K562 (cell line): ENCODE measurements around the gene ARHGAP12. TPM values are rescaled to one million over a fixed set of nuclear protein-coding genes. Genes with fewer than 3 reads are reported as not detected.
A peak's percentile ranks its signal among the peaks of the same experiment; 100 is the strongest.

Experiments used
- ATAC-seq: fragments of 200-7000 bp; cut with Tn5 transposase; 3 replicates; pipeline ENCODE4 v1.9.1; 2020; ENCODE audit warnings: moderate library complexity
- BruUV-seq: library from RNA; stranded (reverse); fragments of 400-500 nt; replicated peaks from 2 replicates; lab custom pipeline; 2021; lab: Mats Ljungman, UMichigan
- CTCF ChIA-PET: fragments of 300-600 bp; formaldehyde crosslinking; extraction: SDS; loops from one replicate; lab custom pipeline; 2021; ENCODE audit warnings: low intra/inter-chr PET ratio; lab: Yijun Ruan, JAX
- POLR2A ChIA-PET: fragments of 300-600, 350-650 bp; sonication (Branson Sonifier 250); formaldehyde crosslinking; extraction: SDS; loops from one replicate; lab custom pipeline; 2021; ENCODE audit warnings: antibody characterized with exemption, inconsistent platforms; lab: Yijun Ruan, JAX
- DNase-seq, 4 experiments: peaks; one replicate each; pipeline versions ENCODE4 v3.0.0 to v3.0.0-alpha.2; 2011 to 2018; ENCODE audit warnings: low spot score in 3 of 4, mixed read lengths in 3 of 4; ENCODE audit errors: extremely low read depth in 1 of 4
- FAIRE-seq: peaks from 2 replicates; lab custom pipeline; 2011; peaks lifted over from hg19 to GRCh38; lab: Jason Lieb, UNC
- H2AFZ ChIP-seq: 2 replicates; pipeline ENCODE4 v1.6.0; 2011; ENCODE audit warnings: low read depth, low read length, control low read depth, inconsistent platforms
- H3K27ac ChIP-seq: fragments of 200-600 bp; 3 replicates; pipeline ENCODE4 v1.8.0; 2011; ENCODE audit warnings: low read depth, mild to moderate bottlenecking, control low read depth, inconsistent platforms, low read length, moderate library complexity, mixed read lengths; ENCODE audit errors: extremely low read depth
- H3K27me3 ChIP-seq, 2 experiments: fragments of 300-600 bp in 1 of 2; 2 replicates in 1 of 2; 3 replicates in 1 of 2; pipeline versions ENCODE4 v1.6.0 to v1.8.0; 2011; ENCODE audit warnings: inconsistent platforms in 2 of 2, low read length in 2 of 2, mild to moderate bottlenecking in 1 of 2, mixed read lengths in 1 of 2, moderate library complexity in 1 of 2; ENCODE audit not compliant: control insufficient read depth in 2 of 2, insufficient read depth in 2 of 2
- H3K36me3 ChIP-seq: fragments of 300-600 bp; 3 replicates; pipeline ENCODE4 v1.8.0; 2011; ENCODE audit warnings: mild to moderate bottlenecking, low read length, inconsistent platforms; ENCODE audit not compliant: control insufficient read depth, insufficient read depth
- H3K4me1 ChIP-seq, 2 experiments: fragments of 200-600 bp in 1 of 2; replicated peaks in 1 of 2; 2 replicates in 1 of 2; 3 replicates in 1 of 2; pipeline versions ENCODE4 v1.5.1 to v1.8.0; 2011; ENCODE audit warnings: inconsistent platforms in 2 of 2, low read length in 2 of 2, mild to moderate bottlenecking in 1 of 2, mixed read lengths in 1 of 2, moderate library complexity in 1 of 2; ENCODE audit not compliant: control insufficient read depth in 2 of 2, insufficient read depth in 2 of 2
- H3K4me2 ChIP-seq: 2 replicates; pipeline ENCODE4 v1.6.1; 2011; ENCODE audit warnings: low read length, control low read depth, inconsistent platforms, mixed read lengths; ENCODE audit not compliant: insufficient read depth
- H3K4me3 ChIP-seq: fragments of 200-600 bp; sonication (generic), shearing (Covaris generic); 2 replicates; pipeline ENCODE4 v1.5.1; 2016; ENCODE audit warnings: control low read depth, inconsistent platforms
- H3K79me2 ChIP-seq: fragments of 200-600 bp; 3 replicates; pipeline ENCODE4 v1.8.0; 2011; ENCODE audit warnings: low read length, inconsistent platforms; ENCODE audit not compliant: control insufficient read depth, insufficient read depth
- H3K9ac ChIP-seq, 2 experiments: 2 replicates each; pipeline versions ENCODE4 v1.6.0 to v1.6.1; 2011; ENCODE audit warnings: low read depth in 2 of 2, low read length in 2 of 2, control low read depth in 1 of 2, inconsistent platforms in 1 of 2, mild to moderate bottlenecking in 1 of 2, mixed read lengths in 1 of 2; ENCODE audit not compliant: insufficient read depth in 1 of 2
- H3K9me1 ChIP-seq: one replicate; pipeline ENCODE4 v1.6.0; 2011; ENCODE audit warnings: inconsistent platforms, mild to moderate bottlenecking, low read length, moderate library complexity; ENCODE audit not compliant: control insufficient read depth, insufficient read depth
- H3K9me3 ChIP-seq: replicated peaks from 2 replicates; pipeline ENCODE4 v1.5.1; 2011; ENCODE audit warnings: low read depth, low read length, inconsistent platforms; ENCODE audit not compliant: control insufficient read depth, insufficient read depth
- H4K20me1 ChIP-seq: replicated peaks from 2 replicates; pipeline ENCODE4 v1.6.1; 2011; ENCODE audit warnings: low read length, inconsistent platforms, mixed read lengths; ENCODE audit not compliant: control insufficient read depth, insufficient read depth
- NFIC ChIP-seq: fragments of 450-650 bp; IDR thresholded peaks from 2 replicates; pipeline ENCODE4 v1.6.1; 2017; ENCODE audit warnings: mild to moderate bottlenecking, inconsistent platforms
- NFIX ChIP-seq: fragments of 250-450 bp; sonication (Bioruptor Pico); IDR thresholded peaks from 2 replicates; pipeline ENCODE4 v1.4.0; 2020; ENCODE audit warnings: low read depth, mild to moderate bottlenecking, moderate library complexity
- SMARCC2 ChIP-seq: fragments of 450-650 bp; IDR thresholded peaks from 2 replicates; pipeline ENCODE4 v1.6.1; 2017; ENCODE audit warnings: antibody characterized with exemption, moderate library complexity, mild to moderate bottlenecking, low read depth
- ZBTB7A ChIP-seq: IDR thresholded peaks from 2 replicates; pipeline ENCODE4 v1.6.1; 2011; ENCODE audit warnings: low read depth, mild to moderate bottlenecking, low read length, moderate library complexity, borderline replicate concordance; ENCODE audit not compliant: control insufficient read depth
- ZNF224 ChIP-seq: sonication (generic); formaldehyde crosslinking; IDR thresholded peaks from 2 replicates; pipeline ENCODE4 v1.8.0; 2022; ENCODE audit warnings: mild to moderate bottlenecking, missing genetic modification reagents
- WGBS: fragments of 100-300 bp; shearing (Covaris generic); methylation state at CpG from one replicate; pipeline ENCODE4 v1.1.6; 2016; ENCODE audit warnings: low coverage, mixed read lengths; ENCODE audit not compliant: insufficient coverage; ENCODE audit errors: missing lambda C conversion rate; 5-methylcytosine and 5-hydroxymethylcytosine counted together
- in situ Hi-C: fragments of 300-500 bp; cut with MboI; formaldehyde crosslinking; loops from 4 replicates; pipeline ENCODE4 v1.15.0; 2018; ENCODE audit warnings: inconsistent platforms, mixed read lengths
- intact Hi-C: fragments of 100-400 bp; cut with micrococcal nuclease; formaldehyde crosslinking; loops from 2 replicates; pipeline ENCODE4 v1.14.2; 2022
- polyA plus RNA-seq, 8 experiments: library from polyadenylated mRNA; depleted of rRNA in 4 of 8; stranded (reverse) in 5 of 8; unstranded in 3 of 8; fragments of >200 nt; fragmentation: Nextera tagmentation in 2 of 8; fragmentation: Illumina TruSeq in 1 of 8; extraction: Ambion mirVana in 2 of 8; extraction: Trizol in 1 of 8; gene quantifications; 2 replicates each; pipeline versions ENCODE4 v1.2.1 to v1.2.3, GENCODE V29; 2011 to 2014; ENCODE audit warnings: inconsistent platforms in 1 of 8, missing spikeins in 1 of 8
- total RNA-seq, 7 experiments: library from RNA; depleted of rRNA in 6 of 7; stranded (reverse); fragments of >200 nt in 6 of 7; fragmentation: Illumina TruSeq in 2 of 7; extraction: Trizol in 2 of 7; gene quantifications; 2 replicates each; pipeline versions ENCODE4 v1.2.1 to v1.2.3, GENCODE V29; 2011 to 2021; ENCODE audit warnings: low replicate concordance in 1 of 7
- TF ChIP-seq, protein P1 (sequence below), 2 experiments: fragments of 250-450 bp in 1 of 2; fragments of 450-650 bp in 1 of 2; sonication (Bioruptor Pico) in 1 of 2; IDR thresholded peaks; 2 replicates each; pipeline versions ENCODE4 v1.6.1 to v1.8.0; 2016 to 2021; ENCODE audit warnings: mild to moderate bottlenecking in 2 of 2, moderate library complexity in 2 of 2, missing compliant biosample characterization in 1 of 2, missing genetic modification characterization in 1 of 2

ARHGAP12 gene
- total and polyA plus RNA-seq, 9 of the 15 experiments (the other 6 are each of a cell fraction or from before 2014, with no cell fraction given), result 4.4 to 18.7 (median 10.1) TPM

DNA sequence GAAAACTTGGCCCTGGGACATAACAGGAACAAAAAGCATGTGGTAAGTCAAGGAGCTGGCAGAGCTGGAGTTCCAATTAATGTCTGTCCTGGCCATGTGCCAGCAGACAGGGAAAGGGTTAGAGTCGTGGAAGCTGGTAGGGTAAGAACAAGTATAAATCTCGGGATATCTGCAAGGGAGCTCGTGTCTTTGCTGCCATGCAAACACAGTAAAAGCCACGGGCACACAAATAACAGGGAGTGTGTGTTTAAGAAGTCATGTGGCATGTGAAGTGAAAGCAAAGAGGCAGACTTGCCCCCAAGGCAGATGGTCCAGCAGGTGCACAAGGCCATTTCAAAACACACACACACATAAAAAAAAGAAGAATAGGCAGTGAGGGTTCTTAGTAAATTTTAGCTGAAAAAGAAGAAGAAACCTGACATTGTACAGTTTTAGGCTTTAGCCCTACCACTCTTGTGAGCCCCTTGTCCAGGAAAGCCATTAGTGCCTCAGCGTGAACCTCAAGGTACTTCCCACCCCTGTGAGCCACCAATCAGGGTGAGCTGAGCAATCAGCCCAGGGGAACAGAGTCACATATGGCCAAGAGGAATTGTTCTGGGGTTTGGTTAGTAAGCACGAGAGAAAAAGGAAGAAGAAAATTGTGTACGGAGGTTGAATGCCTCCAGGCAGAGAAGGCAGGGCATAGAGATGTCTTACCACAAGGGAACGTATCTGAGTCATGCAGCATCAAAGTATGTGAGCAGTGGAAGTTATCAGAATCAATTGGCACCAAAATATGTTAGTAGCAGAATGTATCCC, 32.8 kb upstream of the ARHGAP12 start:
- Histone ChIP-seq H3K4me2 (no peak overlapping the region; the same call in 1 of the 2 replicates), H4K20me1 (no peaks in the 10 kb centered on the region), H2AFZ (peak overlapping the region; percentile 73; the same call in 1 of the 2 replicates), H3K9me1 (no peaks in the 10 kb centered on the region), H3K36me3 (no peaks in the 10 kb centered on the region), H3K27ac (no peak overlapping the region), H3K4me1 (peaks cover 5 to 31% of the 10 kb centered on the region in 2 experiments; a peak in 4 of 5 replicates), H3K4me3 (no peak overlapping the region), H3K9me3 (no peaks in the 10 kb centered on the region)
- peak; percentile 35 for ATAC-seq
- WGBS, result 16% methylated on average over 6 of the region's 8 CpGs
- intact Hi-C loops, result no loop called here
- POLR2A ChIA-PET, result interaction anchor here (0.5 to 1.3 kb wide), 5 partner anchors 10 to 358 kb away, joined by 3 to 5 read pairs (median 3); no protein-coding TSS in a partner anchor
- in situ Hi-C loops, result no loop called here
- peak; percentile 49 for FAIRE-seq
- TF ChIP-seq ZNF224 (CRISPR knock-in tag), result peak; percentile 92; the same call in 1 of the 2 replicates
- TF ChIP-seq, protein P1, sequence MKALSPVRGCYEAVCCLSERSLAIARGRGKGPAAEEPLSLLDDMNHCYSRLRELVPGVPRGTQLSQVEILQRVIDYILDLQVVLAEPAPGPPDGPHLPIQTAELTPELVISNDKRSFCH (CRISPR knock-in tag; IDR thresholded peaks at IDR 0.05), result no peak
- TF ChIP-seq, protein P1 (tag; IDR thresholded peaks at IDR 0.05), result no peak
- TF ChIP-seq NFIX, result peak; percentile 25; the same call in 1 of the 2 replicates
- peak; percentile 92 for TF ChIP-seq NFIC
- TF ChIP-seq SMARCC2, result no peak
- no peak for TF ChIP-seq ZBTB7A
- TF ChIP-seq, all 486 proteins: peak for 3
- H3K9ac ChIP-seq, result no peak overlapping the region; a peak in 1 of 4 replicates
- H3K79me2 ChIP-seq, result no peaks in the 10 kb centered on the region
- H3K27me3 ChIP-seq, result no peaks in the 10 kb centered on the region
- CTCF ChIA-PET, result no interaction called here
- no peak for DNase-seq
- no TSS peak for BruUV-seq
